Measurements from ENCODE around the gene CD200R1L.

CD200R1L gene

GRCh38 chr3:112770951-112771350 lies 75.7 kb downstream of the CD200R1L start:
- no peaks in the 10 kb centered on the region for H3K36me3 ChIP-seq (ENCODE audit: control insufficient read depth in 1 of 2, insufficient read depth in 2 of 2, low read length in 2 of 2)
- no peak overlapping the region for H3K27ac ChIP-seq (ENCODE audit: low read depth, low read length)
- no peaks in the 10 kb centered on the region for H3K27me3 ChIP-seq (ENCODE audit: control insufficient read depth in 1 of 2, insufficient read depth in 2 of 2, low read length in 2 of 2)
- H3K4me3 ChIP-seq (ENCODE audit: low read depth in 1 of 2, low read length in 2 of 2), result no peak overlapping the region
- H3K9me3 ChIP-seq (ENCODE audit: control insufficient read depth in 1 of 2, low read length in 2 of 2), result no peaks in the 10 kb centered on the region
- H3K9ac ChIP-seq (ENCODE audit: low read depth in 1 of 2, low read length in 2 of 2), result no peak overlapping the region
- peaks cover 13 to 15% of the 10 kb centered on the region in 2 donors for H3K4me1 ChIP-seq (ENCODE audit: control insufficient read depth in 1 of 2, insufficient read depth in 2 of 2, low read length in 2 of 2)

- H3K9me3 ChIP-seq (ENCODE audit: control insufficient read depth in 1 of 2, low read length in 2 of 2), result no peaks in the 10 kb centered on the region
- H3K27ac ChIP-seq (ENCODE audit: low read depth, low read length), result no peak overlapping the region
- H3K4me3 ChIP-seq (ENCODE audit: low read depth in 1 of 2, low read length in 2 of 2), result no peak overlapping the region
- no peaks in the 10 kb centered on the region for H3K27me3 ChIP-seq (ENCODE audit: control insufficient read depth in 1 of 2, insufficient read depth in 2 of 2, low read length in 2 of 2)
- H3K4me1 ChIP-seq (ENCODE audit: control insufficient read depth in 1 of 2, insufficient read depth in 2 of 2, low read length in 2 of 2), result peaks cover 12 to 13% of the 10 kb centered on the region in 2 donors
- no peak overlapping the region for H3K9ac ChIP-seq (ENCODE audit: low read depth in 1 of 2, low read length in 2 of 2)
- H3K36me3 ChIP-seq (ENCODE audit: control insufficient read depth in 1 of 2, insufficient read depth in 2 of 2, low read length in 2 of 2), result no peaks in the 10 kb centered on the region
Observed at GRCh38 chr3:112770032-112770626, 76.5 kb downstream of the CD200R1L start.

- Histone ChIP-seq H3K9ac (ENCODE audit: low read depth in 1 of 2, low read length in 2 of 2) (no peak overlapping the region), H3K27ac (ENCODE audit: low read depth, low read length) (no peak overlapping the region), H3K36me3 (ENCODE audit: control insufficient read depth in 1 of 2, insufficient read depth in 2 of 2, low read length in 2 of 2) (no peaks in the 10 kb centered on the region), H3K9me3 (ENCODE audit: control insufficient read depth in 1 of 2, low read length in 2 of 2) (no peaks in the 10 kb centered on the region), H3K4me3 (ENCODE audit: low read depth in 1 of 2, low read length in 2 of 2) (no peak overlapping the region), H3K4me1 (ENCODE audit: control insufficient read depth in 1 of 2, insufficient read depth in 2 of 2, low read length in 2 of 2) (peaks cover 7% of the 10 kb centered on the region in 2 donors), H3K27me3 (ENCODE audit: control insufficient read depth in 1 of 2, insufficient read depth in 2 of 2, low read length in 2 of 2) (no peaks in the 10 kb centered on the region)
Observed at GRCh38 chr3:112769286-112769978, 77.2 kb downstream of the CD200R1L start.

- no peak overlapping the region for H3K4me3 ChIP-seq (ENCODE audit: low read depth in 1 of 2, low read length in 2 of 2)
- H3K4me1 ChIP-seq (ENCODE audit: control insufficient read depth in 1 of 2, insufficient read depth in 2 of 2, low read length in 2 of 2), result no peaks in the 10 kb centered on the region
- H3K9me3 ChIP-seq (ENCODE audit: control insufficient read depth in 1 of 2, low read length in 2 of 2), result no peaks in the 10 kb centered on the region
- H3K36me3 ChIP-seq (ENCODE audit: control insufficient read depth in 1 of 2, insufficient read depth in 2 of 2, low read length in 2 of 2), result no peaks in the 10 kb centered on the region
- H3K27me3 ChIP-seq (ENCODE audit: control insufficient read depth in 1 of 2, insufficient read depth in 2 of 2, low read length in 2 of 2), result no peaks in the 10 kb centered on the region
- H3K9ac ChIP-seq (ENCODE audit: low read depth in 1 of 2, low read length in 2 of 2), result no peak overlapping the region
- no peak overlapping the region for H3K27ac ChIP-seq (ENCODE audit: low read depth, low read length)
Observed at GRCh38 chr3:112767777-112768176, 78.9 kb downstream of the CD200R1L start.

GRCh38 chr3:112767177-112767576 lies 79.5 kb downstream of the CD200R1L start:
- Histone ChIP-seq H3K36me3 (ENCODE audit: control insufficient read depth in 1 of 2, insufficient read depth in 2 of 2, low read length in 2 of 2) (no peaks in the 10 kb centered on the region), H3K27ac (ENCODE audit: low read depth, low read length) (no peak overlapping the region), H3K4me3 (ENCODE audit: low read depth in 1 of 2, low read length in 2 of 2) (no peak overlapping the region), H3K9ac (ENCODE audit: low read depth in 1 of 2, low read length in 2 of 2) (no peak overlapping the region), H3K4me1 (ENCODE audit: control insufficient read depth in 1 of 2, insufficient read depth in 2 of 2, low read length in 2 of 2) (no peaks in the 10 kb centered on the region), H3K9me3 (ENCODE audit: control insufficient read depth in 1 of 2, low read length in 2 of 2) (no peaks in the 10 kb centered on the region), H3K27me3 (ENCODE audit: control insufficient read depth in 1 of 2, insufficient read depth in 2 of 2, low read length in 2 of 2) (no peaks in the 10 kb centered on the region)

Measured in duodenal mucosa (tissue), 2 donors.